Activated T-helper 1 cell treated with Interleukin-2 at 50 U/mL for 16 hours (primary cell): Measurements from ENCODE around the gene ARRB1.
"Not testable (repeated sequence)": the region's sequence is repeated elsewhere in the genome, so short reads cannot be mapped to it uniquely, and the experiment has no call there.

ENCODE experiments used
- DNase-seq: peaks from one replicate; pipeline ENCODE4 v3.0.0-alpha.2; 2020; ENCODE audit warnings: low read depth

Gene ARRB1

DNA sequence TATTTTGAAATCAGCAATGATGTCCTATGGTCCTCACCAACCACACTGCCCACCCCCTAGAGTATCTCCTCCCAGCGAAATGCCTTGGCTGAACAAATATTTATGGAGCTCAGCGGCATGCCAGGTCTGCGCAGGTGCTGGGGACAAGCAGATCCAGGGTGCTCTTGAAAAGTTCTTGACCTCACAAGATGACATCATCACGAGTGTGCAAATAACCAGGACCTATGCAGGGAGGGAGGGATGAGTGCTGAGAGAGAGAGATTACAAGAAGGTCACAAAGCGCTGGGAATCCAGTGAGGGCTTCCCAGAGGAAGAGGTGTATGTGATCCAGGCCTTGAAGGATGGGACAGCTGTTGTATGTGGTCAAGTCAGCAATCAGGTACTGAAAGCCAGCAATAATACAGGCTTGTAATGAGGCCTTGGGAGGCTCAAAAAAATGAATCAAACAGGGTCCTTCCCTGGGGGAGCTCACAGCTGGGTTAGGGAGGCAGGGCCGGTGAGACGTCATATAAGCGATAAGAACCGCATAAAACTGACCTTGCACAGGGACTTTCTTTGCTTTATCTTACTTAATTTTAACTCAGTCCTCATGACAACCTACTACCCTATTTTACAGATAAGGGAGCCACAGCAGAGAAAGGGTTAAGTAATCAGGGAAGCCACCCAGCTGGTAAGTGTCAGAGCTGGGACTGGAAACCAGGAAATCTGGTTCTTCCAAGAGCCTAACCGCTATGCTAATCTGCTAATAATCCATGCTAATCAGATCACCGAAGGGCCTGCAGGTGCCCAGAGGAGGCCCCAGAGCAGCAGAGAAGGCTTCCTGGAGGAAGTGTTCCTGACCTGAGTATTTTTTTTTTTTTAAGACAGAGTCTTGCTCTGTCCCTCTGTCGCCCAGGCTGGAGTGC lies 8.2 kb downstream of the ARRB1 start:
- no peak for DNase-seq

- DNase-seq, result no peak
Observed at GRCh38 chr11:75342231-75342918, 9.1 kb downstream of the ARRB1 start.

- no peak for DNase-seq
Observed at GRCh38 chr11:75341612-75342011, 9.8 kb downstream of the ARRB1 start.

GRCh38 chr11:75339685-75340409 lies 11.6 kb downstream of the ARRB1 start:
- no peak for DNase-seq

DNA sequence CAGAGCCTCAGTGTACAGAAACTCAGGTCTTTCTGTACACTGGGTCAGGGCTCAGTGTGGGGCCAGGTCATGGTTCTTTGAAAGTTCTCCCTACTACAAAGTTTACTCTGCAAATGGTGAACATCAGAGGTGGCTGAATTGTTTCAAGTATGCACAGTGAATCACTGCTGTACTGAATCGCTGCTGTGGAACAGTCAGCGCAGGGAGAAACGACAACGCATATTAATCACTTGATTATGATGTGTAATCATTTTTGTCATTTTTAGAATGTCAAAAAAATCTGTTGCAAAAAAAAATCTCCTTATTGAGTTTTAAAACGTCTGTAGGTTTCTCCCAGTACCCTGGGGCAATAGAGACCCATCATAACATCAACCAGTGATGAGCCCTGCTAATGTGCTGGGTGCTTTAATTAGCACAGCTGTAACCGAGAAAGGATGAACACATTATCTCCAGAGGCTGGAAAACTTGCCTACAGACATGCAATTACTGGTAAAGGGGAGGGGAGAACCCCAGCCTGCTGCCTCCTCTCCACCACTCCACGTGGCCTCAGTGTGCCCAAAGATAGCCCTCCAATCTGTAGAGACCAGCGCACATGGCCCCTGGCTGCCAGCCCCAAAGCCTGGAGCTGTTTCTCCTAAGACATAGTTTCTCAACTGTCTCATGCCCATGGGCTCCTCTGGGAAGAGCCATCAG lies 12.8 kb downstream of the ARRB1 start:
- no peak for DNase-seq

DNA sequence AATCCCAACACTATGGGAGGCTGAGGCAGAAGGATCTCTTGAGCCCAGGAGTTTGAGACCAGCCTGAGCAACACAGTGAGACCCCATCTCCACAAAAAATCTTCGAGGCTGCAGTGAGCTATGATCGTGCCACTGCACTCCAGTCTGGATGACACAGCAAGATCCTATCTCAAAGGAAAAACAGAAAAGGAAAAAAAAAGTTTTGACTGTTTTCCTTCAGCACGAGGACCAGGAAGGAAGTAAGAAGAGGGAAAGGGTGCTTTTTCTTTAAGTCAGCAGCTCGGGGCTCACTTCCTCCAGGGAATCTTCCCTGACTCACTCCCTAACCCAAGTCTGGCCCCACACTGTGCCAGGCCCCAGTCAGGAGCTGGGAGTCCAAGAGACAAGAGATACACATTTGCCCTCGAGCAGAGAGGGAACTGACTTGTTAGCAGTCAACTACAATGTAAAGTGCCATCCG lies 14.2 kb downstream of the ARRB1 start:
- DNase-seq, result no peak

GRCh38 chr11:75334976-75335375 lies 16.5 kb downstream of the ARRB1 start:
- DNase-seq, result no peak

- no peak for DNase-seq
Observed at GRCh38 chr11:75334402-75334891, 17.0 kb downstream of the ARRB1 start.

- DNase-seq, result no peak
Observed at GRCh38 chr11:75333807-75334140, 17.7 kb downstream of the ARRB1 start.

DNA sequence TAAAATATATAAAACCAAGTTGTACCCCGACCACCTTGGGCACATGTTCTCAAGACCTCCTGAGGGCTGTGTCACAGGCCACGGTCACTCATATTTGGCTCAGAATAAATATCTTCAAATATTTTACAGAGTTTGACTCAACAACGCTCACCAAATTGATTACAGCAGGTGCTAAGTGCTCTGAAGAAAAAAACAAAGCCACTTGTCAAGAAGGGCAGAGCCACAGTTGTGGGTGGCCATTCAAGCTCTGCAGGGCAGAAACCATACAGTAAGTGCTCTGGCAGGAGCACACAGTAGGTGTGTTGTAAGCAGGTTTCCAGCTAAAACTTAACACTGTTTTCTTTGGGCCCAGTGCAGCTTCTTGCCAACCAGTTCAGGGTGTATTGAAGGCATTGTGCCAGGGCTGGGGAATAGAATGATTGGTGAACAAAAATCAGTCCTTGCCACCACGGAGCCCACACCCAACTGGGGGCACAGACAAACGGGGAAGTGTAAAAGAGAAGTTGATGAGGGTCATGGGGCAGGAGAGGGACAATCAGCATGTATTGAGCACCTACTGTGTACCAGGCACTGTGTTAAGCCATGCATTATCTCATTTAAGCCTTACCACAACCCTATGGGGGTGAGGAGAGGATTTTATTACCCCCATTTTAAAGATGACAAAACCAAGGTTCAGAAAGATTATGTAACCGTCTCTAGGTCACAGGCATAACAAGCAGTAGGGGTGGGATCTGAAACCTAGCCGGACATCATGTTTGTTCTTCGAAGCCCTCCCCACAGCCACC lies 18.2 kb downstream of the ARRB1 start:
- no peak for DNase-seq

GRCh38 chr11:75331761-75332160 lies 19.7 kb downstream of the ARRB1 start:
- not testable (repeated sequence) for DNase-seq

- DNase-seq, result not testable (repeated sequence)
Observed at GRCh38 chr11:75331304-75331703, 20.2 kb downstream of the ARRB1 start.

DNA sequence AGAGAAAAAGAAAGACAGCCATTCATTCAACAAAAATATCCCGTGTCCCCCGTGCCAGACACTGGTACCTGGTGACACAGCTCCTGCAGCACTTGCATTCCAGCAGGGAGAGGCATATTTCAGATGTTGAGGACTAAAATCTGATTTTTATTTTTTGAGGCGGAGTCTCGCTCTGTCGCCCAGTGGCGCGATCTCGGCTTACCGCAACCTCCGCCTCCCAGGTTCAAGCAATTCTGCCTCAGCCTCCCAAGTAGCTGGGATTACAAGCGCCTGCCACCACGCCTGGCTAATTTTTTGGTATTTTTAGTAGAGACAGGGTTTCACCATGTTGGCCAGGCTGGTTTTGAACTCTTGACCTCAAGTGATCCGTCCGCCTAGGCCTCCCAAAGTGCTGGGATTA lies 20.6 kb downstream of the ARRB1 start:
- DNase-seq, result not testable (repeated sequence)

DNA sequence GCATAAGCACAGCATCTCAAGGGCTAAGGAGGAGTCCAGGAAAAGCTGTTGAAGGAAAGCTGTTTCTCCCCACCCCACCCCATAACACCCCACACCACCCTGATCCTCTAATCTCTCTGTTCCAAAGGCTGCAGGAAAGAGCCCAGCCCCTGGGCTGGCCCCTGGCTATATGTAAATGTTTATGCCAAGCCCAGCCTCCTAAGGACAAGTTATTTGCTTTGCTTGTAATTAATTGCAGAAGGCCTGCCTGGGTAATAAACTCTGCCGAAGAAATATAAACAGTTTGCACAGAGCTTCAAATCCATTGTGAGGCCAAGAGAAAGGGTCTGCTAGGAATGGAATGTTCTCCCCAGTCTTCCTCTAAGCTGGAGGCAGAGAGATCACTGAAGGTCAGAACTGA lies 21.2 kb downstream of the ARRB1 start:
- no peak for DNase-seq

GRCh38 chr11:75328426-75329277 lies 22.8 kb downstream of the ARRB1 start:
- peak; percentile 39 for DNase-seq

DNA sequence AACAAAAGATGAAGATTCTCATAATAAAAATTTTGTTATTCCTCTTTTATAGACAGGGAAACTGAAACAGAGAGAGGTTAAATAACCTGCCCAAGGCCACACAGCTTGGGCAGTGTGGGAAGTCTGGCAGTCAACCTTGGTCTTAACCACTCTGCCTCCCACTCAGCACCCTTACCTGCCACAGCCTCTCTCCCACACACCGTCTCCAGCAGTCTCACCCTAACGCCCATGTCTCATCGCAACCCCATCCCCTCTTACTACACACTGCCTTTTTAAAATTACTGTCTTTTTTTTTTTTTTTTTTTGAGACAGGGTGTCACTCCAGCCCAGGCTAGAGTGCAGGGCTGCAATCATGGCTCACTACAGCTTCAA lies 25.0 kb downstream of the ARRB1 start:
- no peak for DNase-seq

GRCh38 chr11:75325713-75326438 lies 25.6 kb downstream of the ARRB1 start:
- no peak for DNase-seq

DNA sequence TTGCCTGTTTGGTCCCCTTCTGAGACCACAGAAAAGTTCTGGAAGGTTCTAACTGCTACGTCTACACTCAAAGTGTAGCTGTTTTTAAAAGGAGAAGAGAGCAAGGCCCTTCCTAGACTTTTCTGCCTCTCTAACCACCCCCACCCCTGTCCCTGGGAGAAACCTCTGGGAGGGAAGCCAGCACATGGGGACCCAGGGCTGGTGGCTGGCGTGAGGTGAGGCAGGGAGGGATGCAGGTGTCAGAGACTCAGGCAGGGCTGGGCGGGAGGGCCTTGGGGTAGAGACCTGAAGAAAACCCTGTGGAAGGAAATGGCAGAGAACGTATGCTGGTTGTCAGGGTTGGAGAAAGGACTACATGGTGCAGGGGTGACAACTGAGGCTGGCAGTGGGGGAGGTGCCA lies 26.7 kb downstream of the ARRB1 start:
- DNase-seq, result no peak

- DNase-seq, result no peak
Observed at GRCh38 chr11:75324189-75324588, 27.3 kb downstream of the ARRB1 start.

DNA sequence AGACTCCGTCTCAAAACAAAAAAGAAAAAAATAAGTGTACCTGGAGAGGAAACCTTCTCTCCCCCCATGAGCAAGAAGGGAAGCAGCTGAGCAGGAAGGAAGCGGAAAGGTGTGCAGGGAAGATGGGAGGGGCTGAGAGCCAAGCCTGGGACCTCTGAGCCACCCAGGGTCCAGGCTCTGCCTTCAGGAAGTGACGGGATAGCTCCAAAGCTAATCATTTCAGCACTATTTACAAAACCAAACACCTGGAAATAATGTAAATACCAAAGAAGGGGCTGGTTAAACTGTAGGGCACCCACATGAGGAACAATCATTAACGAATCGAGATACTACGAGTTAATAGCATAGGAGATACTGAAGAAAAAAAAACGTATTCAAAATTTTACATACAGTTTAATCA lies 27.9 kb downstream of the ARRB1 start:
- no peak for DNase-seq
